HuH-7.5 (cell line): ENCODE results near the gene CNGA3.
"Not testable (repeated sequence)": the region's sequence is repeated elsewhere in the genome, so short reads cannot be mapped to it uniquely, and the experiment has no call there.

Experiments
- DNase-seq: peaks from one replicate; pipeline ENCODE4 v3.0.0; 2011; ENCODE audit warnings: low spot score

Gene CNGA3

DNA sequence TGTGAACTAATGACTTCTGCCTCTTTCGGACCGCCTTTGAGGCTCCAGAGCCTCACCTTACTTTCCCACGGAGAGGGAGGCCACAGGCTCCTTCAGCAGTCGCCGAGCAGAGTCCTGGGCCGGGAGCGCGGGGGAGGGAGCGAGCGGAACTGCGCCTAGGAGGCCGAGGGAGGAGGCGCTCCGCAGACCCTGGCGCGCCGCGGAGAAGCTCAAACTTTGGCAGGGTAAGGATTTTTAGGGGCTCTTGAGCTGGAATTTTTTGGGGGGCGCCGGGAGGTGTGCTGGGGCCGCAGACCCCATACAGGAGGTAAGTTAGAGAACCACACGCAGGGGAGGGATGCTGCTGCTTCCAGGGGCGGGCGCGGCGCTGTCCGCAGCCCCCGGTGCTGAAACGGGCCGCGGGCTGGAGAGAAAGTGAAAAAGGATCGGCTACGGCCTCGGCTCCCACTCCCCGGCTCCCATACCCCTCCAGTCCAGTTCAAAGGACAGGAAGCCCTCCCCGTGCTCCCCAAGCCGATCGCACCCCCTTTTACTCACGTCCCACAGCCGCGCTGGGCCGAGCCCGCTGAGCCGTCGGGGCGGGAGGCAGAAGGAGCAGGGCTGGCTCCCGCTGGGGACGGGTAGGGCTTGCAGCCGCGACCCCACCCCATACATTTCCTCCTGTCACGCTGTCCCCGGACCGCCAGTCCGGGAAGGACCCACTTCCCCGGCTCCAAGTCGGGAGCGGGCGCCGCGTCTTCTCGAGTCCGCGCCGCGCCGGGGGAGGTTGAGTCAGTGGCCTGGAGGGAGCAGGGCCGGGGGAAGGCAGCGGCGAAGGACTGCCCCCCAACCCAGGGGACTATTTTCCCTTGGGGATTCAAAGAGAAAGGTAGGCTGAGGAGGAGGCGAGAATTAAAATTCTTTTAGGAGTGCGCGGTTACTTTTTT, at the start of gene CNGA3:
CNGA3 (plus strand) TSS at position 146 of the 926 bp plus-strand sequence. CDS start 23,520 bp downstream, outside the sequence.
- no peak for DNase-seq

GRCh38 chr2:98297817-98298682, 48.2 kb upstream of the CNGA3 start:
- DNase-seq = no peak

GRCh38 chr2:98298683-98299164, 47.5 kb upstream of the CNGA3 start:
- no peak for DNase-seq

DNA sequence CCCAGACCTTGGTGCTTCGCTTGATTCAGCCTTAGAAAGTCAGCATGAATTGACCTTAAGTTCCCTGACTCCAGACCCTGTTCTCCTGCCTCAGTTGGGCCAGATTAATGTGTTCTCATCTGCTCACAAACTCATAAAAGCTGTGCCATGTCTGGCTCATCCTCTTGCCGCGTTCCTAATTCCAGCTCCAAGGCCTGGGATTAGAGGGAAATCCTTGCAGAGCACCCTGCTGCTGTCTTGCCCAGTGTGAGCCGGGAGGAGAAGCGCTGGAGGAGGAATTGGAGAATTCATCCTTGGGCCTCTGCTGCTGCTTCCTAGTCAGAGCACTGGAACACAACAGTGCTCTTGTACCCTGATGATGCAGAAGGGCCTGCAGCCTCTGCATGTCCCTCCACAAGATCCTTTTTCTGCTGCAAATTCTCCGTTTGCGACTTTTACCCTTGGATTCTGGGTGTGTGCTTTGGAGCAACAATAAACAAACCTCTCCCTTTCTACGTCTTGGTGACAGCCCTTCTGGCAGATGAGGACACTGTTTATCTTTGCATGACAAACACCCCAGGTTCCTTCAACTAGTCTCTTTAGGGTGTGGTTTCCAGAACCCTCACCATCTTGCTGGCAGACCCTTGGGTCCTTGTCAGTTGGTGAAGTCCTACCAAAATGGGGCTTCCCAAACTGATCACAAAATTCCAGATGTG, 46.9 kb upstream of the CNGA3 start:
- DNase-seq = no peak

DNA sequence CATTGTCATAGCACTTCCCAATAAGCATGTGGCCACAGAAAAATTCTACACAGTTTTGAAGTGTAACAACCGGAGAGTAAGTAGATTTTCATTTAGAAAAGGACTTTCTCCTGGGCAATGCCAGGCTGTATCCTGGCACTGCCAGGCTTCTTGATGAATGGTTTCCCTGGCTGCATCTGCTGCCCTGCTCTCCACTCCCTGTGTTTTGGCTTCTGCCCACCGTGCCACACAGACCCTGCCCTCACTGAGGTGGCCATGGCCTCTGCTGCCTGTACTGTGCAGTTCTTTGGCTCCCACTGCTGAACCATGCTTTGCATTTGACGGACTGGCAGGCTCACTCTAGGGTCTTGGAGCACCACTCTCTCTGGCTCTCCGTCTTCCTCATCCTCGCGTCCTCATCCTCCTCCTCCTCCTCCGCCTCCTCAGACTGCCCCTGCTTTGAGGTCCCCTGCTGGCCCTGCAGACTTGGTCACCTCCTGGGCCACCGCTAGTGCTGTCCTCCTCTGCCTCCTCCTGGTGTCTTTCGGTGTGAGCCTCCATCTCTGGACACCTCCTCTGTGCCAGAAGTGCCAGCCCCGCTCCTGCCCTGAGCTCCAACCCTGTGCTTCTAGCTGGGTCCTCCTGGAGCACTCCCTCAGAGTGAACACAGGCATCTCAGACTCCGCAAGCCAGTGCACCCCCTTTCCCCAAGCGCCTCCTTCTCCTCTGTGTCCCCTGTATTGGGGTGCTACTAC, 45.9 kb upstream of the CNGA3 start:
- no peak for DNase-seq

DNA sequence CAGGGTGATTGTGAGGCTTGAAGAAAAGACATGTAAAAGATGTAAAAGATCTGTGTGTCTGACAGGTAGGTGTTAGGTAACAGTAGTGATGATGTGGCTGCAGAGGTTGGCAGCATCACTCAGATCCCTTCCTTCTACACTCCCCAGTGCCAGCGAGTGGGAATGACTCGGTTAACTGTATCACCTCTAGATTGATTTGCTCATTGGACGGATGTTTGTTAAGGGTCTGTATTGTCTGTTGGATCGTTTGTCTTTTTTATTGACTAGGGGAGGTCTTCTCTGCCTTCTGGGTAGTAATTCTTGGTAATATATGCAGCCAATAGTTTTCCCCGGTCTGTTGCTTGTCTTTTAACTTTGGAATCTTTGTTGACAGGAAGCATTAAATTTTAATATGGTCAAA, 44.8 kb upstream of the CNGA3 start:
- no peak for DNase-seq

- DNase-seq = not testable (repeated sequence)
Observed at GRCh38 chr2:98307131-98307696, 39.0 kb upstream of the CNGA3 start.

DNA sequence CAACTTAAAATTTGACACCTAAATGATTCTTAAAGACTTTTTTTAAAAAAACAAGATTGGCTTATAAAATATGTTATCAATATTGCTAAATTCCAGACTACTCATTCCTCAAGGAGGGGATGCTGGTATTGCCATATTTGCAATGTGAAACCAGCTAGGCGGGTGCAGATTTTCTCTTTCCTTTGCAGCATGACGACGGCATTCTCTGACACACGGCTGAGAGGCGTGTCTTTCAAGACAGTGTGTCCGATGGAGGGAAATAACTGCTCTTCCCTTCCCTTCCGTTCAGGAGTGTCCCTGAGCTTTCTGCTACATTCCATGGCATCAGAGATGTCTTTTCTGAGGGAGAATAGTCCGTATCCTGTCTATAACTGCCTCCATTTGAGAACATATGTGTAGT, 38.2 kb upstream of the CNGA3 start:
- DNase-seq = no peak

DNA sequence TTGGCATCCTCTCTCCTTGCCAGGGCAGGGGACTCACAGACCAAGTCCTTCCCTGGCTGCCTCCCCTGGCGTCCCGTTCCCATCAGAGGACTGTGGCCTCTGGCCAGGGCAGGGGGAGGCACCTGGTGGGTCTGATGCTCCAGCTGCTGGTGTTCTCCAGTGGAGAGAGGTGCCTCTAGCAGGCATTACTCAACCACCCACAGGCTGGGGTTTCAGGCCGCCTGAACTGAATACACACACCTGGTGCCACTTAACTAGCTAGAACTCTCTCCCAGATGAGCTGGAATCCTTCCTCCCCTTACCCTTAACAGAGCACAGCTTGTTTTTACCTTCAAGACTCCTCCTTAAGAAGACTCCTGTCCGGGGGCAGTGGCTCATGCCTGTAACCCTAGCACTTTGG, 37.7 kb upstream of the CNGA3 start:
- DNase-seq = no peak

DNA sequence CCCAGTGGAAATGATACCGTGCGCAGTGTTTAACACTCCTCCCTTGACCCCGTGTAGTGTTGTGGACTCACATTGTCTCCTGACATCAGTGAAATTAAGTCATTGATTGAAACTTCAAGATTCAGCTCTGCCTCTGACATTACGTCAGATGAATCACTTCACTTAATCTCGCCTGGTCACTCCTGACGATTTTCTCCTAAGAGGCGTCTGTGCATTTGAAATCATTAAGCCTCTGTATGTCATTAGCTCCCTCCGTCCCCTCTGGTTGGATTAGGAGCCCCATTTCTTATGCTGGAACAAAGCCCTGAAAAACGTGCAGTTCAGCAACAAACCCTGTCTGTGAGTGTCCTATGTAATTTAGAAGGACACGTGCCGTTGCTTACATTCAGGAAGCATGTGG, 36.7 kb upstream of the CNGA3 start:
- no peak for DNase-seq

DNA sequence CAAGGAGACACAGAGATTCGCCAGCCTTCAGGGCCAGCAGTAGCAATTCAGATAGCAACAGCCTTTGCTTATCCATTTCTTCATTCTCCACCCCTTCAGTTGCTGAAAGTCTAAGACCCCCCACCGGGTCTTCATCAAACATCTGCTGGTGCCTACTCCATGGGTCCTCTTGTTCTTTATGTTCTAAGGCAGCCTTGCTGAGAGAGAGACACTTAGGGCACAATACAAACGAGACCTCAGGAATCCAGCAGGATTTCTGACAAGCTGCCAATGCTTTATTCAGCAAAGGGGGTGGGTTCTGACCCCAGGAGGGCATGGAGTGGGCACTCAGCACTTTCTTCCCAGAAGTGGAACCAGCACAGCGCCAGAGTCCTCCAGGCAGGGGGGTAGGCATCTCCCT, 36.2 kb upstream of the CNGA3 start:
- no peak for DNase-seq

DNA sequence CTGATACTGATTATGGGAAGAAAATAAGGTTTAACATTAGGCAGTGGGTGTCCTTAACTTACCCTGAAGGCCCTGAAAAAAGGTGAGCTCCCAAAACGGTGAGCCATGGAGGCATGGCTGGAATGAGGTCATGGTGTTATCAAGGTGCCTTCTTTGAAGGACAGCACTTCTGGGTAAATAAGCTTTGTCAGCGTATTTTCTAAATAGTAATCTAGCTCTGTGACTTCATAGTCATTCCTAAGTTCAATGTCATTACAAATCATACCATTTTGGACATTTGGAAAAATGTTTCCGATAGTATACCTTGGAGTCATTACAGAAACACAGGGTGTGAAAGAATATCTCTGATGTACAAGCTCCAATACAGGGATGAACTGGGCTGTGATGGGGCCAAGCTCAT, 35.2 kb upstream of the CNGA3 start:
- DNase-seq = no peak

- no peak for DNase-seq
Observed at GRCh38 chr2:98311771-98312545, 34.3 kb upstream of the CNGA3 start.

DNA sequence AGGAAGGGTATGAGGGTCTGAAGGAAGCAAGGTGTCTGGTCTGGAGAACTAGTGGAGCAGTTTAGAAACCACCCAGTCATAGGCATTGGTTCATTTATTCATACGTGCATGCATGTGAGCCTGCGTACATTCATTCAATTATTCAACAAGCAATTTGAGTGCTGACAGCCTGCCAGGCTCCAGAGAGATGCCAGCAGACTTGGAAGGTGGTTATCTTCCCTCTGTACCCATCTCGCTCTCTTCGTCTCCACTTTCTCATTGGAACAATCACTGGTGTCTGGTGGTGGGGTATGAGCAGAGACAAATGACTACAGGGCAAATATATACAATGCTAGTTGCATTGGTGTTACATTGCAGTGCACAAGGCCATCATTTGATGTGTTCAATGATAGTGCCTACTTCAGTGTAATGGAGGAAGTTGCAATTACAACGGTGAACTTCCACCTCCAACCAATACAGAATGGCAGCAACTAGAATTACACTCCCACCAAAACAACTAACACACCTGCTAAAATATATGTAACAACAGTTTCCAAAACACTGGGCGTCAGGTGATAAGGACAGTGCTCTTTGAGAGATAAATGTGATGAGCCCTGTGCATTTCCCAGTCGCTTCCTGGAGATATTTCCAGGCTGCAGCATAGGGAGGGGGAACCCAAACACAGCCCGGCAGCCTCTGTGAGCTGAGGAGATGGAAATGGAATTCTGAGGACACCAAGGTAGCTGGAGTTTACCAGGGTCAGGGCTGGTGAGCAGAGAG, 32.6 kb upstream of the CNGA3 start:
- no peak for DNase-seq

GRCh38 chr2:98314251-98314650, 32.0 kb upstream of the CNGA3 start:
- no peak for DNase-seq

DNA sequence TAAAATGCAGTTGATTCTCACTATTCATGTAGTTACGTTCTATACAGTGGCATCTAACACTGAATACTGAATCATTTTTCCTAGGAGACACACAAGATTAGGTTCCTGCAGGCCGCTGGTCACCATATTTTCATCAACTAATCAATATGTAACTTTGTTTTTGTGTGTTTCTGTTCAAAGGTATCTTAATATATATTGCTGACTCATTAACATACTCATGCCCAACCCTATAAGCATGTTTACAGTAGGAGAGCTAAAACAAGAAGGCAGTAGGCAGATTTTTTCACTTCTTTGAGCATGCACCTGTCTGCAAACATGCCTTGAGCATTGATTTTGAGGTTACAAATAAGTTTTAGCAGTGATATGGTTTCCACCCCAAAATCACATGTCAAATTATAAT, 30.3 kb upstream of the CNGA3 start:
- DNase-seq = no peak

DNA sequence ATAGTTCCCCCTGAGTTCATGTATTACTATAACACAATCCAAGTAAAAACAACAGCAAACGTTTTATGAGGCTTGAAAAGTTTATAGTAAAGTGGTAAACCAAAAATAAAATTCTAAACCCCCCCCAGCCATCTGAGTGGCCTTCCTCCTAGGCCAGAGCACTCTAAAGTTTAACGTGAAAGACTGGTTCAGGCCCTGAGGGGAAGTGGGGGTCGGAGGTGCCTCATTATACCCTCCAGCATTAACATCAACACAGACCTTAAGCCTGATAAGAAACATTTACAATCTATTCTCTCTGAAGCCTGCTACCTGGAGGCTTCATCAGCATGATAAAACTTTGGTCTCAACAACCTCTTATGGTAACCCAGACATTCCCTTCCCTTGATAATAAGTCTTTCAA, 29.0 kb upstream of the CNGA3 start:
- DNase-seq = no peak

- DNase-seq = not testable (repeated sequence)
Observed at GRCh38 chr2:98320171-98320570, 26.1 kb upstream of the CNGA3 start.

DNA sequence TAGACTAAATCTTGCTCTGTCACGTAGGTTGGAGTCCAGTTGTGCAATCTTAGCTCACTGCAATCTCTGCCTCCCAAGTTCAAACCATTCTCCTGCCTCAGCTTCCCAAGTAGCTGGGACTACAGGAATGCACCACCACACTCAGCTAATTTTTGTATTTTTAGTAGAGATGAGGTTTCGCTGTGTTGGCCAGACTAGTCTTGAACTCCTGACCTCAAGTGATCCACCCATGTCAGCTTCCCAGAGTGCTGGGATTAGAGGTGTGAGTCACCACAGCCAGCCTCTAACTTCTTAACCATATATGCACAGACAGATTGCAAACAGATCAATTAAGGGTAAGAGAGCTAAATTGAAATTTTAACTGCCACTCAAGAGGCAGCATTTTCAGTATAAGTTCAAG, 22.1 kb upstream of the CNGA3 start:
- no peak for DNase-seq

- no peak for DNase-seq
Observed at GRCh38 chr2:98327776-98328175, 18.5 kb upstream of the CNGA3 start.
